NK-92 (cell line): ENCODE measurements around the gene MBD3.

ENCODE experiments used
- DNase-seq: peaks from one replicate; lab custom pipeline; 2025; ENCODE audit not compliant: unreplicated experiment; lab: John Stamatoyannopoulos, UW

The MBD3 gene

GRCh38 chr19:1619703-1620102, 27.0 kb upstream of the MBD3 start:
- no peak for DNase-seq

- no peak for DNase-seq
These were observed 26.4 kb upstream of the MBD3 start for GRCh38 chr19:1619094-1619439.

GRCh38 chr19:1618157-1619093, 25.8 kb upstream of the MBD3 start:
- no peak for DNase-seq

- no peak for DNase-seq
These were observed 24.2 kb upstream of the MBD3 start for GRCh38 chr19:1616875-1617274.

GRCh38 chr19:1616396-1616795, 23.7 kb upstream of the MBD3 start:
- DNase-seq = no peak

- DNase-seq = no peak
These were observed 22.6 kb upstream of the MBD3 start for GRCh38 chr19:1615156-1615765.

- DNase-seq = no peak
These were observed 21.3 kb upstream of the MBD3 start for GRCh38 chr19:1613808-1614570.

- DNase-seq = no peak
These were observed 20.5 kb upstream of the MBD3 start for GRCh38 chr19:1613146-1613545.

- no peak for DNase-seq
These were observed 19.7 kb upstream of the MBD3 start for GRCh38 chr19:1612114-1613086.

- no peak for DNase-seq
These were observed 18.7 kb upstream of the MBD3 start for GRCh38 chr19:1611353-1611752.

GRCh38 chr19:1610579-1610978, 17.9 kb upstream of the MBD3 start:
- no peak for DNase-seq

GRCh38 chr19:1609680-1610474, 17.2 kb upstream of the MBD3 start:
- no peak for DNase-seq

GRCh38 chr19:1609103-1609396, 16.4 kb upstream of the MBD3 start:
- no peak for DNase-seq

GRCh38 chr19:1608359-1609102, 15.9 kb upstream of the MBD3 start:
- DNase-seq = no peak

GRCh38 chr19:1606138-1606651, 13.5 kb upstream of the MBD3 start:
- no peak for DNase-seq

GRCh38 chr19:1605236-1606137, 12.8 kb upstream of the MBD3 start, which contains the start of gene UQCR11:
UQCR11 (minus strand) TSS chr19:1605462; CDS start chr19:1605409, 53 bp downstream.
- DNase-seq = peak; percentile 48

- no peak for DNase-seq
These were observed 9.5 kb upstream of the MBD3 start for GRCh38 chr19:1602091-1602707.
